ENCODE data around the gene CDX1.

CDX1 gene

GRCh38 chr5:150167908-150168307 lies 1.3 kb downstream of the CDX1 start:
- TF ChIP-seq CTCF (IDR thresholded peaks at IDR 0.05; ENCODE audit: low read depth, low read length, missing control alignments) = peak; percentile 29
- H3K4me3 ChIP-seq (replicated peaks; ENCODE audit: low read depth, low read length) = no peak overlapping the region
- DNase-seq (ENCODE audit: extremely low read depth, low read depth) = no peak

- no peak overlapping the region for H3K4me3 ChIP-seq (replicated peaks; ENCODE audit: low read depth, low read length)
- no peak for DNase-seq (ENCODE audit: extremely low read depth, low read depth)
- no peak for TF ChIP-seq CTCF (IDR thresholded peaks at IDR 0.05; ENCODE audit: low read depth, low read length, missing control alignments)
These were observed 2.3 kb downstream of the CDX1 start for GRCh38 chr5:150168864-150169263.

- no peak for DNase-seq (ENCODE audit: extremely low read depth, low read depth)
- no peak for TF ChIP-seq CTCF (IDR thresholded peaks at IDR 0.05; ENCODE audit: low read depth, low read length, missing control alignments)
- H3K4me3 ChIP-seq (replicated peaks; ENCODE audit: low read depth, low read length) = no peak overlapping the region
These were observed 5.6 kb downstream of the CDX1 start for GRCh38 chr5:150172145-150172544.

GRCh38 chr5:150172556-150172955 lies 6.0 kb downstream of the CDX1 start:
- no peak for DNase-seq (ENCODE audit: extremely low read depth, low read depth)
- TF ChIP-seq CTCF (IDR thresholded peaks at IDR 0.05; ENCODE audit: low read depth, low read length, missing control alignments) = no peak
- H3K4me3 ChIP-seq (replicated peaks; ENCODE audit: low read depth, low read length) = no peak overlapping the region

- no peak overlapping the region for H3K4me3 ChIP-seq (replicated peaks; ENCODE audit: low read depth, low read length)
- no peak for TF ChIP-seq CTCF (IDR thresholded peaks at IDR 0.05; ENCODE audit: low read depth, low read length, missing control alignments)
- DNase-seq (ENCODE audit: extremely low read depth, low read depth) = no peak
These were observed 6.6 kb downstream of the CDX1 start for GRCh38 chr5:150173161-150173560.

GRCh38 chr5:150174285-150174684 lies 7.7 kb downstream of the CDX1 start:
- no peak for TF ChIP-seq CTCF (IDR thresholded peaks at IDR 0.05; ENCODE audit: low read depth, low read length, missing control alignments)
- no peak for DNase-seq (ENCODE audit: extremely low read depth, low read depth)
- H3K4me3 ChIP-seq (replicated peaks; ENCODE audit: low read depth, low read length) = no peak overlapping the region

GRCh38 chr5:150175076-150175475 lies 8.5 kb downstream of the CDX1 start:
- no peak overlapping the region for H3K4me3 ChIP-seq (replicated peaks; ENCODE audit: low read depth, low read length)
- no peak for TF ChIP-seq CTCF (IDR thresholded peaks at IDR 0.05; ENCODE audit: low read depth, low read length, missing control alignments)
- DNase-seq (ENCODE audit: extremely low read depth, low read depth) = no peak

Data from HFF-Myc (cell line).